Measurements from ENCODE around the gene CCNB1. TPM values are rescaled to one million over a fixed set of nuclear protein-coding genes. Genes with fewer than 3 reads are reported as not detected.

CCNB1 gene
- total RNA-seq, 1 donor from 2014 or later, result 6.3 TPM

GRCh38 chr5:69148981-69149675 lies 17.8 kb upstream of the CCNB1 start:
- no peak overlapping the region for H3K4me3 ChIP-seq (ENCODE audit: low read depth, low read length)
- peak; percentile 44 for DNase-seq (ENCODE audit: low read depth)
- TF ChIP-seq CTCF (IDR thresholded peaks at IDR 0.05; ENCODE audit: insufficient read depth, low read length, severe bottlenecking), result no peak
- FAIRE-seq, result no peak
- no peaks in the 10 kb centered on the region for H3K27me3 ChIP-seq (ENCODE audit: control insufficient read depth, insufficient read depth, low read length)
- no peaks in the 10 kb centered on the region for H3K36me3 ChIP-seq (ENCODE audit: control insufficient read depth, insufficient read depth, low read length)

DNA sequence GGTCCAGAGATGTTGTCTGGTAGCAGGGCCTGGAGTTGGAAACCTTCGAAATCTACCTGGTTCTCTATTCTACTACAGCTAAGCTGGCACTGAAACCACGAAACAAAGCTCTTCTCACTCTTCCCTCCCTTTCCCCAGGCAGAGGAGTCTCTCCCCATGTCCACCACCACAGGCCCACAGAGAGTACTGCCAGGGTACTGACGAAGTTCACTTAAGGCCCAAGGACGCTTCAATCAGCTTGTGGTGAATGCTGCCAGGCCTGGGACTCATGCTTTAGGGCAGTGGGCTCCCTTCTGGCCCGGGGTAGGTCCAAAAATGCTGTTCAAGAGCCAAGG lies 17.3 kb upstream of the CCNB1 start:
- DNase-seq (ENCODE audit: low read depth) (no peak), FAIRE-seq (no peak)
- TF ChIP-seq CTCF (IDR thresholded peaks at IDR 0.05; ENCODE audit: insufficient read depth, low read length, severe bottlenecking), result no peak
- H3K36me3 ChIP-seq (ENCODE audit: control insufficient read depth, insufficient read depth, low read length), result no peaks in the 10 kb centered on the region
- H3K27me3 ChIP-seq (ENCODE audit: control insufficient read depth, insufficient read depth, low read length), result no peaks in the 10 kb centered on the region
- no peak overlapping the region for H3K4me3 ChIP-seq (ENCODE audit: low read depth, low read length)

GRCh38 chr5:69152731-69153130 lies 14.2 kb upstream of the CCNB1 start:
- no peaks in the 10 kb centered on the region for H3K36me3 ChIP-seq (ENCODE audit: control insufficient read depth, insufficient read depth, low read length)
- no peak overlapping the region for H3K4me3 ChIP-seq (ENCODE audit: low read depth, low read length)
- FAIRE-seq, result no peak
- H3K27me3 ChIP-seq (ENCODE audit: control insufficient read depth, insufficient read depth, low read length), result no peaks in the 10 kb centered on the region
- DNase-seq (ENCODE audit: low read depth), result no peak
- TF ChIP-seq CTCF (IDR thresholded peaks at IDR 0.05; ENCODE audit: insufficient read depth, low read length, severe bottlenecking), result no peak

- no peak for TF ChIP-seq CTCF (IDR thresholded peaks at IDR 0.05; ENCODE audit: insufficient read depth, low read length, severe bottlenecking)
- Histone ChIP-seq H3K36me3 (ENCODE audit: control insufficient read depth, insufficient read depth, low read length) (no peaks in the 10 kb centered on the region), H3K27me3 (ENCODE audit: control insufficient read depth, insufficient read depth, low read length) (no peaks in the 10 kb centered on the region), H3K4me3 (ENCODE audit: low read depth, low read length) (no peak overlapping the region)
- DNase-seq (ENCODE audit: low read depth) (no peak), FAIRE-seq (no peak)
Measured at GRCh38 chr5:69156456-69156855, 10.5 kb upstream of the CCNB1 start.

DNA sequence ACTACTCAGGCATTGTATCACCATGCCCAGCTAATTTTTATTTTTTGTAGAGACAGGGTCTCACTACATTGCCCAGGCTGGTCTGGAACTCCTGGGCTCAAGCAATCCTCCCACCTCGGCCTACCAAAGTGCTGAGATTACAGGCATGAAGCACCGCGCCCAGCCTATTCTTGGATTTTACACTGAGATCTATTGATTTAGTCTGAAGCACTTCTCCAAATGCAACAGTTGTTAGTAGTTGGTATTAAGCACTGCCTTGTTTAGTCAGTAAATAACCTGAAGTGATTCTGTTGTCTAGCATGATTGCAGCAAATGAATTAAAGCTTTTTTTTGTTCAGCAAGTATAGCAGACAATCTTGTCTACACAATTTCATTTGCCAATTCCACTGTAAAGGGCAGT lies 8.9 kb upstream of the CCNB1 start:
- TF ChIP-seq CTCF (IDR thresholded peaks at IDR 0.05; ENCODE audit: insufficient read depth, low read length, severe bottlenecking), result no peak
- Histone ChIP-seq H3K36me3 (ENCODE audit: control insufficient read depth, insufficient read depth, low read length) (no peaks in the 10 kb centered on the region), H3K27me3 (ENCODE audit: control insufficient read depth, insufficient read depth, low read length) (no peaks in the 10 kb centered on the region), H3K4me3 (ENCODE audit: low read depth, low read length) (no peak overlapping the region)
- no peak for DNase-seq (ENCODE audit: low read depth)
- FAIRE-seq, result no peak

GRCh38 chr5:69160651-69161050 lies 6.3 kb upstream of the CCNB1 start:
- H3K36me3 ChIP-seq (ENCODE audit: control insufficient read depth, insufficient read depth, low read length), result no peaks in the 10 kb centered on the region
- TF ChIP-seq CTCF (IDR thresholded peaks at IDR 0.05; ENCODE audit: insufficient read depth, low read length, severe bottlenecking), result no peak
- H3K27me3 ChIP-seq (ENCODE audit: control insufficient read depth, insufficient read depth, low read length), result no peaks in the 10 kb centered on the region
- FAIRE-seq, result no peak
- DNase-seq (ENCODE audit: low read depth), result no peak
- no peak overlapping the region for H3K4me3 ChIP-seq (ENCODE audit: low read depth, low read length)

All from bronchial epithelial cell (primary cell).